Activated CD8-positive, alpha-beta memory T cell treated with anti-CD3 and anti-CD28 coated beads for 1 hour (primary cell): ENCODE measurements around the gene RGPD6.
"Not testable (repeated sequence)": the region's sequence is repeated elsewhere in the genome, so short reads cannot be mapped to it uniquely, and the experiment has no call there.

Source experiments
- DNase-seq, 2 donors: peaks; one replicate each; pipeline ENCODE4 v3.0.0-alpha.2; 2020; ENCODE audit warnings: low read depth in 1 of 2; ENCODE audit errors: extremely low read depth in 1 of 2

The RGPD6 gene

DNA sequence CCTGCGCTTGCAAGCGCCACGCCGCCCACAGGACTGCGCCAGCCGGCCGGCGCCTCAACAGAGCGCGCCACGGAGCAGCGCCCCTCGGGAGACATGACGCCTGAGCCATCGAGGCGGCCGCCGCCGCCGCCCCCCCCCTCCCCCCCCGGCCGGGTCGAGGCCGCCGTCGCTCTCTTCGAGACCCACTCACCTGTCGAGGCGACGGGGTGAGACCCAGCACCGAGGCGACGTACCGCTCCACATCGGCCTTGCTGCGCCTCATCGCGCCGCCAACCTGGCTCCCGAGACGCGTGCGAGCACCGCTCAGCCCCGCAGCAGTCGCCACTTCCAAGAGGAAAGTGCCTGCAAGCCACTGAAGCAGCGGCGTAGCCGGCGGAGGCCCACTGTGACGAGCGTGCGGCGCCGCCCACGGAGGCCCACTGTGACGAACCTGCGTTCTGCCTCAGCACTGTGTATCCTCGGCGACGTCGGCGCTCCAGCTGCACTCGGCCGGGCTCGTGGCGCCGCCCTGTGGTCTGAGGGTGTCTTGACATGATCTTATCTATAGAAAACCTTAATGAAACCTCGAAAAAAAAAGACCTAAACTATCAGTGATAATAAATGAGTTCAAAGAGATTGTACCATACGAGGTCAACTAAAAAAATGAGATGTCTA lies at the start of gene RGPD6:
RGPD6 (minus strand) TSS at position 460 of the 654 bp plus-strand sequence; CDS start at position 262, 198 bp downstream.
- DNase-seq: not testable (repeated sequence)

- DNase-seq: not testable (repeated sequence)
These were observed 42.4 kb upstream of the RGPD6 start for GRCh38 chr2:110619326-110619939.

GRCh38 chr2:110613927-110614326 lies 36.9 kb upstream of the RGPD6 start:
- not testable (repeated sequence) for DNase-seq

DNA sequence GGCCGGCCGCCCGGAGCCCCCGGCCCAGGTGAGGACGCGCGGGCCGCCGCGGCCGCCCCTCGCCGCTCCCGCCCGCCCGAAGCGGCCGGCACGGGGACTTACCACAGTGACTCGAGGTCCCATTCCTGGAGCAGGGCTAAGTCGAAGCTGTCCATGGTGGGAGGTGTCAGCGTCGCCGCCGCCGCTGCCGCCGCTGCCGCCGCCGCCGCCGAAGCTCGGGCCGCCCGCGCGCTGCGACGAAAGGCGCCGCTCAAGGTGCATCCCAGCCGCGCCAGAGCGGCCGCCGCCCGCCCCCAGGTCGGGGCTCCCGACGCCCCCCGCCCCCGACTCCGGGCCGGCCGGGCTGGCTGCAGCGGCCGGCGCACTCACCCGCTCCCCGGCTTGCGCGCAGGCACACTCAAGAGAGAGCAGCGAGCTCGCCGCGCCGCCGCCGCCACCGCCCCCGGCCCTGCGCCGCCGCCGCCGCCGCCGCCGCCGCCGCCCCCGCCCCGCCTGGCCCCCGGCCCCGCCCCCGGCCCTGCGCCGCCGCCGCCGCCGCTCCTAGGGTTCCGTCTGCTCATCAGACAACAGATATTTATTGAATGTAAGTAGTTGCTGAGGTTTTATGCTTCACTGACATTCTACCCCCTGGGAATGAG lies 33.7 kb upstream of the RGPD6 start:
- not testable (repeated sequence) for DNase-seq

DNA sequence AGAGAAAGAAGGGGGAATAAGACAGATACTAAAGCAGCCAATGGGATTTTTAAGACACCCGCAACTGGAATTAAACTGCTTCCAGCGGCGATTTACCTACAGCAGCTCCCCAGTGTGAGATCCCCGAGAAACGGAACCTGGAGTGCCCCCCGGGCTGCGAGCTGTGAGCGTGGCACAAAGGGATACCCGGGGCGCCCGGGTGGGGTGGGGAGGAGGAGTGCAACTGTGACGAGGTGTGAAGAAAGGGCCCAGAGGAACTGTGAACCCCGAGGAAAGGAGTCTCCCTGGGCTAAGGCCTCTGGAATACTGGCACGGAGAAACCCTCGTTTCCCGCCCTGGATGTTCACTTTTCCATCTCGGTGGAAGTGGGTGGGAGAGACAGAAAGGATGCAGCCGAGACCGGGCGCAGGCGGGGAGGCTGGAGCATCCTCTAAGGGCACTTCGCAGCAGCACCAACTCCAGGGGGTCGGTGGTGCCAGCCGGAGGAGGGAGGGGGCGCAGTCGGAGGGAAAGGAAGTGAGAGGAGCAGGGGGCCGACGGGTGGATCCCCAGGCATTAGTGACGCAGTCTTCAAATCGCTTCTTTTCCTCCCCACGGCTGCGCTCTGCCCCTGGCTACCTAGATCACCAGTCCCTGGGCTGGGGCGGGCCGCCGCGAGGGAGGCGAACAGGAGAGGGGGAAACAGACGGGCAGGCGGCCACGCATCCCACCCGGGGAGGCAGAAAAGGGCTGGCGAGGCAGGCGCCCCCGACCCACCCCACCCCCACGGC lies 33.0 kb upstream of the RGPD6 start:
- DNase-seq: not testable (repeated sequence)

- not testable (repeated sequence) for DNase-seq
These were observed 31.9 kb upstream of the RGPD6 start for GRCh38 chr2:110608788-110609502.

DNA sequence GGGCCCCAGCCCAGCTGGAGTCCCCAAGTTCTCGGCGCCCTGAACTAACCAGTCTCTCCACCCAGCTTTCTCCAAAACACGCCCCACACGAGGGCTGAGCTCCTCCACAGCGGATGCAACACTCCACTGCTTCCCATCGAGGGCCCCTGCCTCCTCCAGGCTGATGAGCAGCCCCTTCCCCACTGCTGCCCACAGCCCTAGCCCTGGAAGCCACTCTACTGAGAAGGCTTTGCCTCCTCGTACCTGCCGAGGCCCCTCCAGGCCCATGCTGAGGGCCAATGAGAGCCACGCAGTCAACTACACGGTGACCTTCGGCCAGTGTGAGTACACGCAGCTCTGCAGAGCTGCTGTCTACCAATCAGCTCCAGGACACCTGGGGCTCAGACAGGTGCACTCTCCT lies 28.0 kb upstream of the RGPD6 start:
- not testable (repeated sequence) for DNase-seq

- DNase-seq: not testable (repeated sequence)
These were observed 27.0 kb upstream of the RGPD6 start for GRCh38 chr2:110603917-110604591.

GRCh38 chr2:110602139-110602538 lies 25.1 kb upstream of the RGPD6 start:
- not testable (repeated sequence) for DNase-seq

DNA sequence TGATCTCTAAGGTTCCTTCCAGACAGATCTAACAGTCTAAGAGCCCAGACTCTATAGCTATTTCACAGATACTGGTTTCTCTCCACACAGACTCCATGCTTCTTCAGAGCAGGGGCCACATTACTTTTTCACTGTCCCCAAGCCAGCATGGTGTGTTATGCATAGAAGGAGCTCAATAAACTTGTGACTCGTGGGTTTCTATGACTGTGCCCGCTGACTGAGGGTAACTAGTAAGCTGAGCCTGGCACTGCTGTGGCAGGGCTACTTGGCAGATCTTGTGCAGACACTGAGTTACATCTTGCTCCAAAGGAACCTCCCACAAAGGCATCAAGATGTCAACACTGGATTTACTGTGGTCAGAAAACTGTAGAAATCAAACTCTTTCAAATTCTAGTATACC lies 15.0 kb upstream of the RGPD6 start:
- DNase-seq: not testable (repeated sequence)

- not testable (repeated sequence) for DNase-seq
These were observed 12.8 kb upstream of the RGPD6 start for GRCh38 chr2:110589677-110590330.

GRCh38 chr2:110588520-110588919 lies 11.5 kb upstream of the RGPD6 start:
- not testable (repeated sequence) for DNase-seq

GRCh38 chr2:110579216-110579965 lies 2.4 kb upstream of the RGPD6 start:
- DNase-seq: not testable (repeated sequence)

DNA sequence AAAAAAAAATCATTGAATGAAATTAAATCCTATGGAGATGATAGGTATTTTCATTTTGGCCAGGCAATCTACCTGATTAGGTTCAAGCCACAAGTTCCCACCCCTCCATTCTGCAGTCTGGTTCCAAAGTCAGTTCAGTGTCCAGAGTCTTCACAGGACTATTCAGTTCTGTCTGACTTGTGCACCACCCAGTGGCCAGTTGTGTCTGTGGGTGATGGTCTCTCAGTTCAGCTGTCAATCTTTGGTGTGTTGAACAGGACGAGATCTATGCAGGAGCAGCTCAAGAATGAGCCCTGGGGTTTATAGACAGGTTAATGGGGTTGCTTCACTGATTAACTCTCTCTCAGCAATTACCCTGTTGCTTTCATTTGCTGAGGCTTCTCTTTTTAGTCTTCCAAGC lies 1.4 kb upstream of the RGPD6 start:
- DNase-seq: not testable (repeated sequence)

GRCh38 chr2:110499755-110500377 lies 77.2 kb downstream of the RGPD6 start:
- DNase-seq: not testable (repeated sequence)

DNA sequence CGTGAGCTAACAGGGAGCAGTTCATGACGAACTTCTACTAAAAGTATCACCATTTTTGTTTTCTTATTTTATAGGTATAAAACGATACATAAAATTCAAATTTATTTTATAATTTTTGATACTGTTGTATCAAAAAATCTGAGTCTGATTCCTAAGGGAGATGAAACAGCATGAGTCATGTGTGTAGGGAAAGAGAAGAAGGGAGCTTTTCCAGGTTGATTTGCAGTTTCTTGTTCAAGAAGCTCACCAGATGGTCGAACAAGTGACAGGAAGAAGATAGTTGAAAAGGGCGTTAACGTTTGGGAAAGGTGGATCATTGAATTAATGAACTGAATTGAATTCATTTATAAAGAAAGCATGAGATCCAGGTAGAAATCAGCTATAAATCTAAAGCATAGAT lies 81.0 kb downstream of the RGPD6 start:
- not testable (repeated sequence) for DNase-seq

DNA sequence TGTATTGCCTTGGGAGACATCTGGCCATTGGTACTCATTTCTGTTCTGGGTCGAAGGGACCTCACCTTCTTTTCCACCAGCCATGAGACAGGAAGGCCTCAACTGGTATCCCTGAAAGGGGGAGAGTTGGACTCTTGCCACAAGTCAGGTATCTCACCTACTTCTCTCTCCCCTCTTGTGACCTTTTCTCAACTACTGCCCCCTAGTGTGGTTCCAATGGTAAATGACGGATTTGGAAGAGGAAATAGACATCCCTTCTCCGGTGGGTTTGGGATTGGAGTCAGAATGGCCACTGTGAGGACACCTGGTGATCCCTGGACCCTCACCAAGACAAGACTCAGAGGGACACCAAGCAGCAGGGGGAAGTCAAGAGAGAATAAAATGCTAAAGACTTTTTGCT lies 82.5 kb downstream of the RGPD6 start:
- DNase-seq: not testable (repeated sequence)

- DNase-seq: not testable (repeated sequence)
These were observed 88.0 kb downstream of the RGPD6 start for GRCh38 chr2:110488991-110489390.
